ENCODE measurements around the gene TBCD.

TBCD gene

DNA sequence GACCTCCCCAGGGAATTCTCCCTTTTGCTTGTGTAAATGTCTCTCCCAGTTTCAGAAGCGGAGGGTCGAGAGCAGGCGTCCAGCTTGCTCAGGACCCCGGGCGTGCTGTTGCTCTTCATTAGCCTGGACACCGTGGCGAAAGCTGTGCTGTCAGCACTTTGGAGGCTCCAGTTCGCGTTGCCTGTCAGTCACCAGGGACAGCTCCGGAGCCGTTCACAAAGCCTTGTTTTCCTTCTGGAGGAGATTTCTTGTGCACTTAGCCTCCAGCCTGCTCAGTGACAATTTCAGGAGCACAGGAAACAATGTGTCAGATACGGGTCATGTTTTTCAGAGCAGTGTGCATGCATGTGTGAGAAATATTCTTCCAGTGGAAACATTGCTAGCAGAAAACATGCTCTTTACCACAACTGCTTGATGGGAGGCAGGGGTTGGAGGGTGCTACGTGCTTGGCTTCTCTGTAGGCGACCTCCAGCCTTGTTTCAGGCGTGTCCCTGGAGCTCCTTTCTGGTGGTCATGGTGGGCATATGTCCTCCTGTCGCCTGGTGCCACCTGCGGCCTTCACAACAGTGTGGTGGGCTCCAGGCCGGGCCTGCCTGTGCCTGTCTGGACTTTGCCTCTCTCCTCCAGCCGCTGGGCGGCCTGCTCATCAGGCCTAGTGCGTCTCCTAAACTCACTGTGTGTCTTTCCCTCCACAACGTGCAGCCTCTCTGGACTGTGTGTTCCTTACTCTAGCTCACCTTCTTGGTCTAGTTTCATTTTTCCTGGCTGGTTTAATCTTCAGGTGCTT lies 59.0 kb downstream of the TBCD start:
- no peak for DNase-seq (ENCODE audit: low spot score)

DNA sequence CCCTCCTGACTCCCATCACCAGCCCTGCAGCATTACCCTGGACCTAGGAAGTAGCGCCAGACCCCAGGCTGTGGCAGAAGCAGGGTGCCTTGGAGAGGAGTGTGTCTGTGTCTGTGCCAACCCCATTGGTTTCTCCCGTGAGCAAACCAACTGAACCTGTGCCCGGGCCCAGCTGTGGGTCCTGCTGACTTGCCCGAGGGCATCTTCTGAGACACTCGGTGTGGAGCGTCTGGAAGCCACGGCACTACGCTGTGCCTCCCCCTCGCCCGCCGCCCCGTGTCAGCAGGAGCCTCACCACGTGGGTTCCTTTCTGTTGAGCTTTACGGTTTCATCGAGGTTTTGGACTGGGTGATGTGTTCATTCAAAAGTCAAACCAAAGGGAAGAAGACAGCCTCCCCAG lies 60.2 kb downstream of the TBCD start:
- DNase-seq (ENCODE audit: low spot score) = no peak

DNA sequence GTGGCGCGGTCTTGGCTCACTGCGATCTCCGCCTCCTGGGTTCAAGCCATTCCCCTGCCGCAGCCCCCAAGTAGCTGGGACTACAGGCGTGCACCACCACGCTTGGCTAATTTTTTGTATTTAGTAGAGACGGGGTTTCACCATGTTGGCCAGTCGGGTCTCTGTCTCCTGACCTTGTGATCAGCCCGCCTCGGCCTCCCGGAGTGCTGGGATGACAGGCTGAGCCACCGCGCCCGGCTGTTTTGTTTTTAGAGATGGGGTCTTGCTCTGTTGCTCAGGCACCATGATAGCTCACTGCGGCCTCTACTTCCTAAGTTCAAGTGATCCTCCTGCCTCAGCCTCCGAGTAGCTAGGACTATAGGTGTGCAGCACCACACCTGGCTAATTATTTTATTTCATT lies 60.7 kb downstream of the TBCD start:
- DNase-seq (ENCODE audit: low spot score) = no peak

DNA sequence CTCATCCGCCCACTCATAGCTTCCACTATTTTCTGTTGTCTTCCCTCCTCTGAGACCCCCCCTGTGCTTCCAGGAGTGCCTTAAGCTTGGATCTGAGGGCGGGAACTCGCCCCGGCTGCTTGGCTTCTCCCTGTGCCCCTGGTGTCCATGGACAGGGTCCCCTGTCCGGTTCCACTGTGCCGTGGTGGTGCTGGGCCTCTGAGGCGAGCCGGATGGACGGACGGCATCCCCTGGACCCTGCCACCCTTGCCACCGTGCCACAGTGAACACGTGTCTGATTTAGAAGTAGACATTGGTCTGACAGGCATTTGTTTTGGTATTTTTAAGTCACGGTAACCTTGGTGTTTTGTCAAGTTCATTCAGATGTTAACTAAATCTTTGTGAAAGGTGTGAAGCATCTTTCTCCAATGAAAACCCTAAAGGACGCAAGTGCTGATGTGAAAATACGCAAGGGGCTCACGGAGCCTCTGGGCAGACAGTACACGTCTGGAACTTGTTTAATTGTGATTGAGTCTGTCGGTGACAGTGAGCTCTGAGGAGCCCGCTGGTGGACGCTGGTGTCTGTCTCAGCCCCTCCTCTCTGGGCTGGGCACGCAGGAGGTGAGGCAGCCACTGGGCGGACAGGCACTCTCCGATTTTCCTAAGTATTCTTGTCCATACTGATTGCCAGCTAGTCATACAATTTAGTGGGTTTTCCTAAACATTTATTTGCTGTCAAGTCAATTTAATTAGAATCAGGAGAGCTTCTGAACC lies 61.6 kb downstream of the TBCD start:
- DNase-seq (ENCODE audit: low spot score) = no peak

DNA sequence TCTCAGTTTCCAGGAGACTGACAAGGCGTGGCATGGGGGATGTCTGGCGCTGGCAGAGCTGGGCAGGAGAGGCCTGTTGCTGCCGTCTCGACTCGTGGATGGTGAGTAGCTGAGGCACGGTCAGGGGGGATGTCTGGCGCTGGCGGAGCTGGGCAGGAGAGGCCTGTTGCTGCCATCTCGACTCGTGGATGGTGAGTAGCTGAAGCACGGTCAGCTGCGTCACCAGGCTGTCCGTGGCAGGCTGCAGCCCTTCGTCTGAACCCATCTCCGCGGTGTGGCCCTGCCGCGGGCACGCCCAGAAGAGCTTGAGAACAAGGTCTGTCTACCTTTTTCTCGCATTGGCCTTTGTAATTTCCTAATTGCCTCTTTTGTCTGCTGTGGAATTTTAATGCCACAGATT lies 63.0 kb downstream of the TBCD start:
- DNase-seq (ENCODE audit: low spot score) = no peak

DNA sequence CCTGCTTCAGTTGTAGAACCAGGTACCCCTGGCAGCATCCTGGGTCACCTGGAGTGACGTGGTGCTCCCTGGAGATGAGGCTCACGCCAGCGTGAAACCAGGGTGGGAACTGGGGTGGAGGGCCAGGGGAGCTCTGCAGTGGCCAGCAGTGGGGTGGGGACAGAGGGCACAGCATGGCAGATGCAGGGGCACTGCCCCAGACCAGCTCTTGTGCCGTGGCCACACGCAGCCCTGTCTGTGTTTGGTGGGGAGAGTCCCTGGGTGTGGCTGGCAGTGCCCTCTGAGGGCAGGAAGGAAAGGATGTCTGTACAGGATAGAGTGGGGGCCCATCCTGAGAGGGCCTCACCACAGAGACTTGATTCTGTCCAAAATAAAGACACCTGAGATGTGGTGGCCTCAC lies 63.5 kb downstream of the TBCD start:
- no peak for DNase-seq (ENCODE audit: low spot score)

DNA sequence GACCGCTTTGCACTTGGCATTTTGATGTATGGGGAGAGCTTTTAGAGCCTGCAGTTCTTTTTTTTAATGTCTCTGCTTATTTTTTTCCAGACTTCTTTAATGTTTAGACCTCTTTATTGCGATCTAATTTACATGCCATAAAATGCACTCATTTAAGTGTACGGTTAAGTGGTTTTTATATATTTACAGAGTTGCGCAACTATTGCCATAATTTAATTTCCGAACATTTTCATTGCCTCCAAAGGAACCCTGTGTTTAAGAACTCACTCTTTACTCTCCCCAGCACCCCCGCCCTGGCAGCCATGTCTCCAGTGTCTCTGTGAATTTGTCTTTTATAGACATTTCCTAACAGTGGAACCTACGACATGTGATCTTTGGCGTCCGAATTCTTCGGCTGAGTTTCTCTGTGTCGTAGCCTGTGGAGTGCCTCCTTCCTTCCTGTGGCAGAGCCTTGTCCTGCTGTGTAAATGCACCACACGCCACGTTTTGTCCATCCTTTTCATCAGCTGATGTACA lies 64.0 kb downstream of the TBCD start:
- DNase-seq (ENCODE audit: low spot score) = no peak

DNA sequence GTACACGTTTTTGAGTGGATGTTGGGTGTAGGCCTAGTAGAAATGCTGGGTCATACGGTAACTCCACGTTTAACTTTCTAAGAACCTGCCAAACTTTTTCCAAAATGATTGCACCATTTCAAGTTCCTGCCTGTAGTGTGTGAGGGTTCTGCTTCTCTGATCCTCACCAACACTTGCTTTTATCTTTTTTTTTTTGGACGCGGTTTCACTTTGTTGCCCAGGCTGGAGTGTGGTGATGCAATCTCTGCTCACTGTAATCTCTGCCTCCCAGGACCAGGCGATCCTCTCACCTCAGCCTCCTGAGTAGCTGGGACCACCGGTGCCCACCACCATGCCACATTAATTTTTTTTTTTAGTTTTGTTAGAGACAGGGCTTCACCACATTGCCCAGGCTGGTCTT lies 64.5 kb downstream of the TBCD start:
- DNase-seq (ENCODE audit: low spot score) = no peak

DNA sequence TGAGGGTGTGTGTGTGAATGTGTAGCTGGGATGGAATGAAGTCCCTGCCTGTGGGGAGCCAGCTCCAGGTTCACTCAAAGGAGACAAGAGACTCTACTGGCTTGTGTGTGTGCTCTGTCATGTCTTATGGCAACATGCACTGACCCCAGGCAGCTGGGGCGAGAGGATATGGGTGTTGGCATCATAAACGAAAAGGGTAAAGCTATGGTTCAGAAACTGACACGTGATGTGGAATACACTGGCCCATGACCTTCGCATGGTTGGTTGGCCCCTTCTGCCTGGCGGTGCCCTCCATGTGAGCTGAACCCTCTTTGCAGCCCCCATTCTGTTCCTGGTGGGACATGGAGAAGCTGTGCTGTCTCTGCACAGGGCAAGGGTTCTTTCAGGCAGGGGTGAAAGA lies 66.1 kb downstream of the TBCD start:
- no peak for DNase-seq (ENCODE audit: low spot score)

DNA sequence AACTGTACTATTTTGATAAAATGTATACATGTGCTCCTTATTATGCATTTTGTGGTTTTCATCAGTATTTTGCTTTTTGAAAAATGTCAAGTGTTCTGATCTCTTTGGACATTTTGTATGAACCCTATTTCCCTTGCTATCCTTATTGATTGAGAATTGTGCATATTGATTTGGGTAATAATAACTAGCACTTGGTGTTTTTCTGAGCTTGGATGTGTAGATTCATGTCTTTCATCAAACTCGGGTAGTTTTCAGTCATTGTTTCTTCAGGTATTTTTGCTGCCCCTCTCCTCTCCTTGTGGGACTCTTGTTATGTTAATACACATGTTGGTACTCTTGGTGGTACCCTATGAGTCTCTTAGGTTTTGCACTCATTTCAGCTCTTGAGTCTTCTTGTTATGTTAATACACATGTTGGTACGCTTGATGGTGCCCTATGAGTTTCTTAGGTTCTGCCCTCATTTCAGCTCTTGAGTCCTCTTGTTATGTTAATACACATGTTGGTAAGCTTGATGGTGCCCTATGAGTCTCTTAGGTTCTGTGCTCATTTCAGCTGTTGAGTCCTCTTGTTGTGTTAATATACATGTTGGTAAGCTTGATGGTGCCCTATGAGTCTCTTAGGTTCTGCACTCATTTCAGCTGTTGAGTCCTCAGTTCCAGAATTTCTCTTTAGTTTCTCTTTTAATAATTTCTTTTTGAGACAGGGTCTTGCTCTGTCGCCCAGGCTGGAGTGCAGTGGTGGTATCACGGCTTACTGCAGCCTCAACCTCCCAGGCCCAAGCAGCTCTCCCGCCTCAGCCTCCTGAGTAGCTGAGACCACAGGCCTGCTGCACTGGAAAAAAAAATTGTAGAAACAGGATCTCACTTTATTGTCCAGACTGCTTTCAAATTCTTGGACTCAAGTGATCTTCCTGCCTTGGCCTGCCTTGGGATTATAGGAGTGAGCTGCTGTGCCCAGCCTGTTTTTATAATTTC lies 68.7 kb downstream of the TBCD start:
- no peak for DNase-seq (ENCODE audit: low spot score)

DNA sequence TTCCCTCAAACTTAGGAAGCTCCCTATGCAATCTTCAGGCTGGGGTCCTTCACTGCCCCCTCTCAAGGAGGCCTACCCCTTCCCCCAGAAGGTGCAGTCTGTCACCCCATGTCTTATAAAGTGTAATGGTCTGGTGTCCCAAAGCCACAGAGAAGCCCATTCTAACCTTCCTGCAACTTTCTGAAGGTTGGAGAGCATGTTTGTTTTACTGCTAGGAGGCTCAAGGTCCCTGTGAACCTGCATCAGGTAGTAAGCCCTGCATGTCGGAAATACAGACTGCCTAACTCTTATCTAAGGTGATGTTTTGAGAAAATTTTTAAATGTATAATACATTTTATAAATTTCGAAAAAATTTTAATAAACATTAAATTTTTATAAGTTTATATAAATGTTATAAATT lies 69.7 kb downstream of the TBCD start:
- DNase-seq (ENCODE audit: low spot score) = no peak

DNA sequence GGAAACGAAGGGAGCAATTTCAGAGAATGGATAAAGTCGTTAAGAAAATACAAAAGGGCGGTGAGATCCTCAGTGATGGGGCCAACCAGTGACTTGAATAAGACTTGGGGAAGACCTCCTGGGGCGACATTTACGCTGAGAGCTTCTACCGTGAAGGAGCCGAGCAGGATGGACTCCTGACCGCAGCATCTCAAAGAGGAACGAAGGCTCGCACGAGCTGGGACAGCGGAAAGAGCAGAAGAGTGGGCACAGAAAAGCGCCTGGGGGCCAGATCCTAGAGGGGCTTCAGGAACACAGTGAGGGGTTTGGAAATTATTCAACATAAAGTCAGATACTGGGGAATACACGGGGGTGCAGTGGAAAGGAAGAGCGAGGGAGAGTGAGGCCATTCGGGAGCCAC lies 70.4 kb downstream of the TBCD start:
- DNase-seq (ENCODE audit: low spot score) = no peak

DNA sequence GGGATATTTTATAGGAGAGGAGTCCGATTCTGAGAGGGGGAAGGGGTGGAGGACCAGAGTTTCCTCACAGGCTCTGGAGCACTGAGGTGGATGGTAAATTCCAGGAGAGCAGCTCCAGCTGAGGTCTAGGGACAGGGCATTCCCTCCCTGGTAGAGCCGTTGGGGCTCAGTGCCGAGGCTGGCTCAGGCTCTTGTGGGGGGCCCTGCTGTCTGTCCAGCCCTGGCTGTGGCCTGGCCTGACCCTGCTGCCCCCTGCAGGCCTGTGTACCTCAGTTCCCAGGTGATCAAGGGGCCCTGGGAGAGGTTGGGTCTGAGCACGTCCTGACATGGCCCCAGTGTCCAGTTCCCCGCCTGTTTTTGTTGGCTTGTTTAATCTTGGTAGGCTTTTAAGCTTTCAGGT lies 71.1 kb downstream of the TBCD start:
- DNase-seq (ENCODE audit: low spot score) = no peak

DNA sequence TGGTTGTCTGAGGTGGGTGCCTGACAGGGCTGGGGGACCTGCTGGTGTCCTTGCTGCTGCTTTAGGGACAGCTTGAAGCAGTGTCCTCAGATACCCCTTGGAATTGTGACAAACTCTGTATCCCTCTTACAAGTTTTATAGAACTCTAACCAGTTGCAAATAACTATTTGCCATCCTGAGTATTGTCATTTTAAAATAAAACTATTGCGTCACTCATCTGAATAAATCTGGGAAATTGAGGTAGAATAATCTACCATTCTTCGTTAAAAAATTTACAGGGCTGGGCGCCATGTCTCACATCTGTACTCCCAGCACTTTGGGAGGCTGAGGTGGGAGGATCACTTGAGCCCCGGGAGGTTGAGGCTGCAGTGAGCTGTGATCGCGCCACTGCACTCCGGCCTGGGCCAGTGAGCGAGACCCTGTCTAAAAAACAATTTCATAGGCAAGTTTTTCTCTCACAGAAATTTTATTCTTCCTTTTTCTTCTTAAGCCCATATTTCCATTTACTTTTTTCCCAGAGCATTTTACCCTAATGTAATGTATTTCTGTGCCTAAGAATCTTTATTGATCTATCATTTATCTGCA lies 73.8 kb downstream of the TBCD start:
- no peak for DNase-seq (ENCODE audit: low spot score)

DNA sequence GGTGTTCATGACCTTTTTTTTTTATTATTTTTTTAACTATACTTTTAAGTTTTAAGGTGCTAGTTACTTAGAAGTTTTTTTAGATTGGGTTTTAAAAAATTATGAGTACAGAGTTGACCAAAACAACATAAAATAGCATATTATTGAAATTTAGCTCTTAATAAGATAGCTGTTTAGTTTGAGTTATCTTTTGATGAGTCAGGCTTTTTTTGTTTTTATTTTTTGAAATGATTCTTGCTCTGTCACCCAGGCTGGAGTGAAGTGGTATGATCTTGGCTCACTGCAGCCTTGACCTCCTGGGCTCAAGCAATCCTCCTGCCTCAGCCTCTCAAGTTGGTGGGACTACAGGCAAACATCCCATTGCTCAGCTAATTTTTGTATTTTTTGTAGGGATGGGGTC lies 74.3 kb downstream of the TBCD start:
- no peak for DNase-seq (ENCODE audit: low spot score)

DNA sequence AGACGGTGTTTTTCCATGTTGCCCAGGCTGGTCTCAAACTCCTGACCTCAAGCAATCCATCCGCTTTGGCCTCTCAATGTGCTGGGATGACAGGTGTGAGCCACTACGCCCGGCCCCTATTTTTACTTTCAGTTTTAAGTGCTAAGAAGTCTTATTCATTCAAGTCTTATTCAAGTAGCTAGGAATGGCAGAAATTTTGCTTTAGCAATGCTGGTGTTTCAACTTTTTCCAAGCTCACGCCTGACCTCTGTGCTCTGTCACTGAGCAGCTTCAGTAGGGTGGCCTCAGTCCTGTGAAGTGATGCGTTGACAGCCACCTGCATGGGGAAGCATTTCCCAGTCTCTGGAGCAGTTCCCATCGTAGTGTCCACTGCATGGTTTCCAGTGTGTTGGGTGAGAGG lies 75.1 kb downstream of the TBCD start:
- DNase-seq (ENCODE audit: low spot score) = no peak

DNA sequence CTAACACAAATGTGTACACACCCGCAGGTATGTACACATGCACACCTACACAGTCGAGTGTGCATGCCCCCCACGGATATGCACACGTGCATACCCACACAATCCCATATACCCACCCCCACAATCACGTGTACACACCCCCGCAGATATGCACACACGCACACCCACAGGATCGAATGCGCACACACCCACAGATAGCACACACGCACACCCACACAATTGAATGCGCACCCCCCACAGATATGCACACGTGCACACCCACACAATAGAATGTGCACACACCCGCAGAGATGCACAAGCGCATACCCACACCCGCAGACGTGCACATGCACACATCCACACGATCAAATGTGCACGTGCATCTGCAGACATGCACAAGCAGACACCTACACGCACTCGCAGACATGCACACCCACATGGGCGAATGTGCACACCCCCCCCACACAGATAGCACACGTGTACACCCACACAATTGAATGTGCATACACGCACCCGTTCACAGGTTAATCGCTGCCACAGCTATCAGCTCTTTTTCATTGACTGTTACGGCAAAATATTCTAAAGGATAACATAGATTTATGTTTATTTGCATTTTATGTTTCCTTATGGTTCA lies 77.1 kb downstream of the TBCD start:
- DNase-seq (ENCODE audit: low spot score) = no peak

DNA sequence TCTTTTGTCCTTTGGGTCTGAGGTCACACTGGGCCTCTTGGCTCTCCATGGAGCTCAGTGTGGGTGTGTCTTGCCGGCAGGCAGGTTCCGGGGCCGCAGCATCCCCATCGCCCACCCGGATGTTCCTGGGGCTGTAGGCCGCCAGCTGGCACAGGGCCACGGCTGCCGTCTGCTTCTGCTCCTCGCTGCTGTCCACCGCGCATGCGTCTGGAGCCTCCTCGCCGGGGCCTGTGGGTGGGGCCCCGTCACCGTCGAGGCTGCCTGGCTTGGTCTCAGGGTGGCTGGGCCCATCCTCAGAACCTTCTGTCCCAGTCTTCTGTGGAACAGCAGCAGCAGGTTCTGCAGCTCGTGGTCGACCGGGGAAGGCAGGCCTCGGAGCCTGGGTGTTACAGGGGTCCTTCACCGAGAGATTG lies 78.4 kb downstream of the TBCD start:
- DNase-seq (ENCODE audit: low spot score) = no peak

DNA sequence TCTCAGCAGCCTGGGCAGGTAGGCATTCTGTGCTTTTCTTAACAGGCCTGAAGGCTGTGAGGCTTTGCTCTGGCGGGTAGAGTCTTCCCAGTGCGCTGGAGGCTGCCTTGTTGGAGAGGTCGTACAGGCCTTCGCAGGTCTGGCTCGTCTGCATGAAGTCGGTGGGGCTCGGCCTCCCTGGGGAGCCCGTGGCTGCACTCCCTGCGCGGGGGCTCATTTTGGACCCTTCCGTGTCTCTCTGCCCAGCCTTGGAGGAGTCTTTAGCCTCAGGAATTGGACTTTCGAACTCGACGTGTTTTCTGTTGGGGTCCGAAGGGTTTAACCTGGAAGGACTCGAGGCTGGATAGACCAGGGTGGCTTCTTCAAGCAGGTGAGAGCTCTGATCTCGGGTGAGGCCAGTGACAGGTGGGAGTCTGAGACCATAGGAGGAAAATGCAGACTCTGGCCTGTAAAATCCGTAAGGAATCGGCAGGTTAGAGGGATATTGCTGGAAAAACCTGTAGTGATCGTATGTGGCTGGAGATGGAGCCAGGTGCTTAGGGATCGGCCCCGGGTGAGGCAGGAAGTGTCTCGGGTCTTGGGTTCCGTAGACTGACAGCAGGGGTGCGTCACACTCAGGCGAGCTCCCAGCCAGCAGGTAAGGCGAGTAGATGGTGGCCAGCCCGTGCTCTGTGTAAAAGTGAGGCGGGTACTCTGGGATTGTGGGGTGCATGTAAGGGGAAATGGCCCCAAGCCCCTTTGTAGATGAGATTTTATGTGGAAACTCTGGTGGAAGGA lies 79.4 kb downstream of the TBCD start:
- DNase-seq (ENCODE audit: low spot score) = no peak

DNA sequence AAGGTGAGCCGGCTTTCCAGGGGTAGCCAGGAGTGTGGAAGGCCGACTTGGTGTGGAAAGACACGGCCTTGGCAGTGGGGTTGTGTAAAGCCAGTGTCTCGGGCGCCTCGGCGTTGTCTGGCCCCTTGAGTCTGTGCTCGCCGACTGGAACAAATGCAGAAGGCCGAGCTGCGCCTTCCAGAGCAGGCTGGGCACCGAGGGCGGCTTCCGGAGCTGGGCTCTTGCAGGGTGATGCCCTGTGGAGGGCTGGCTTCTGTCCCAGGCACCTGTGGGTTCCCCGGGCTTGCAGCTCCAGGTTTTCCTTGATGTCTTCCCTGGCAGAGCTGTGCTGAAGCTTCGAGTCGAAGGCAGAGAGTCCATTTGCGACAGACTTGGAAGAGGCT lies 79.9 kb downstream of the TBCD start:
- no peak for DNase-seq (ENCODE audit: low spot score)

DNA sequence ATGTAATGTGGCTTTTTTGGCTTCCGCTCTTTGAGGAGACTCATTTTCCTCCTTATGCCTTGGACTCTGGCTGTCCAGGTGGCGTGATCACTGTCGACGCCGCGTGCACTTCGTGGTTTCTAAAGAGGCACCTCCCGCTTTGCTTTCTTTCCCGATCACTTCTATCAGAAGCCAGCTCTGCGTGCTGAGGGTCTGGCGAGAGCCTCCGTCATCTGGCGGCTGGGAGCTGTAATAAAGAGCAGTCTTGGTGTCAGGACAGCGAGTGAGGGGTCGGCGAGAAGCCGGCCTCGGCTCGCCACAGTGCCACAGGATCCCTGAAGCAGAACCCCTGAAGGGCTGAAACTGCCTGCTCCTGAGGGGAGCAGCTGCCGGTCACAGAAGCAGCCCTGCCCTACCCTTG lies 80.5 kb downstream of the TBCD start:
- no peak for DNase-seq (ENCODE audit: low spot score)
